HG02938 (cell line): Measurements from ENCODE around the gene R3HCC1L.
"Not testable (repeated sequence)": the region's sequence is repeated elsewhere in the genome, so short reads cannot be mapped to it uniquely, and the experiment has no call there.

Experiments
- ATAC-seq: cut with Tn5 transposase; IDR thresholded peaks from one replicate; pipeline ENCODE4 v1.9.1; 2021; ENCODE audit warnings: mild to moderate bottlenecking, moderate library complexity; ENCODE audit not compliant: unreplicated experiment

R3HCC1L gene

DNA sequence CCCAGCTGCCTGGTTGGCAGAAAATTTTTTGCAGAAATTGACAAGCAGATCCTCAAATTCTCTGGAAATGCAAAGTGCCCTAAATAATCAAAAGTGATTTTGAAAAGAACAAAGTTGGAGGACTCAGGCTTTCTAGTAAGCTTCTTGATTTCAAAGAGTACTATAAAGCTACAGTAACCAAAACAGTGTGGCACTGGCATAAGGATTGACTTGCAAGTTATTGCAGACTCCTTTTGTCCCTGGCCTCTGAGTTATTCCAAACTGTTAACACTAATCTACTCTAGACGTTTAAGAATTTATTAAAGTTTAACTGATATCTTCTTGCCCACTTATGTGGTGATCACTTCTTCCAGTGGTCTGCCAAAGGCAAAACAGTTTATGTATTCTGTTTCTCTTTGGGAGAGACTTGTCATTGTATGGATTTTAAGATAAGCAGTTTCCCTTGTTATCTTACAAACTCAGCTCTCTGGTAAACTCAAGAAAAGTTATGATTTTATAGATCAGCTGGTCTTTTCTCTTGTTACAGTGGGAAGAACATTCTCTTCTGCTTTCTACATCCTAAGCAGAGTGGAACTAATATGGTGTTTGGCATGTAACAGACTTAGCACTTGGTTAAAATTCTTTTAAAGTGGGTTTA, 92.2 kb downstream of the R3HCC1L start:
- no peak for ATAC-seq

DNA sequence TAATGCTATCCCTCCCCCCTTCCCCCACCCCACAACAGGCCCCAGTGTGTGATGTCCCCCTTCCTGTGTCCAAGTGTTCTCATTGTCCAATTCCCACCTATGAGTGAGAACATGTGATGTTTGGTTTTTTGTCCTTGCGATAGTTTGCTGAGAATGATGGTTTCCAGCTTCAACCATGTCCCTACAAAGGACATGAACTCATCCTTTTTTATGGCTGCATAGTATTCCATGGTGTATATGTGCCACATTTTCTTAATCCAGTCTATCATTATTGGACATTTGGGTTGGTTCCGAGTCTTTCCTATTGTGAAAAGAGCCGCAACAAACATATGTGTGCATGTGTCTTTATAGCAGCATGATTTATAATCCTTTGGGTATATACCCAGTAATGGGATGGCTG, 93.3 kb downstream of the R3HCC1L start:
- not testable (repeated sequence) for ATAC-seq

DNA sequence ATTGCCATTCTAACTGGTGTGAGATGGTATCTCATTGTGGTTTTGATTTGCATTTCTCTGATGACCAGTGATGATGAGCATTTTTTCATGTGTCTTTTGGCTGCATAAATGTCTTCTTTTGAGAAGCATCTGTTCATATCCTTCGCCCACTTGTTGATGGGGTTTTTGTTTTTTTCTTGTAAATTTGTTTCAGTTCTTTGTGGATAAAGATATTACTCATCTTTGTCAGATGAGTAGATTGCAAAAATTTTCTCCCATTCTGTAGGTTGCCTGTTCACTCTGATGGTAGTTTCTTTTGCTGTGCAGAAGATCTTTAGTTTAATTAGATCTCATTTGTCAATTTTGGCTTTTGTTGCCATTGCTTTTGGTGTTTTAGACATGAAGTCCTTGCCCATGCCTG, 93.8 kb downstream of the R3HCC1L start:
- not testable (repeated sequence) for ATAC-seq

DNA sequence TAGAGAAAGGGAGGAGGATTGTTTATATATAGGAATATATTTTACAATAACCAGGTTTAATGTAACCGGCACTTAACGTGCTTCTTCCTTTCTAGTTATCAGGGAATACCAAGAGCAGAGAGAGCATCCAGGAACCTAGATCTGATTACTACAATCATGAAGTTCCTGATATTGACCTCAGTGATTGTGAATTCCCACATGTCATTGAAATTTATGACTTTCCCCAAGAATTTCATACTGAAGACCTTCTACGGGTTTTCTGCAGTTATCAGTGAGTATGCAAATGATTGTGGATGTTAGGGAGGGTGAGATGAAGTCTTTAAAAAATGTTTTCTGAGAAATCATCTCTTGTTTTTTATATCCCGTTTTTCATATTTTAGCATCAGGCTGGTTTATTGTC, 97.0 kb downstream of the R3HCC1L start:
- ATAC-seq, result no peak

DNA sequence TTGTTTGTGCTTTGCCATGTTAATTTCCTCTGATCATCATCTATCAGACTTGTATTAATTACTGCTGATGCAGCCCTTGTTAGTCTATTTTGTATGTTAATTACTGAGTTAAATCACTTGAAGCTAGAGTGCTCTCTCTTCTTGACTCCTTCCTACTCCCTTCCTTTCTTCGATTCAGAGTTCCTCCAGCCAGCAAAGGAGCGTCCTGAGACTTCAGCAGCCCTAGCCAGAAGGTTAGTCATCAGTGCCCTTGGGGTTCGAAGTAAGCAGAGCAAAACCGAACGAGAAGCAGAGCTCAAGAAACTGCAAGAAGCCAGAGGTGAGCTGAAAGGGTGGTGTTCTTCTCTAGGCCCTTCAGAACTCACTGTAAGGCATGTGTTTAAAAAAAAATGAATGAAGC, 101.4 kb downstream of the R3HCC1L start:
- ATAC-seq, result no peak

DNA sequence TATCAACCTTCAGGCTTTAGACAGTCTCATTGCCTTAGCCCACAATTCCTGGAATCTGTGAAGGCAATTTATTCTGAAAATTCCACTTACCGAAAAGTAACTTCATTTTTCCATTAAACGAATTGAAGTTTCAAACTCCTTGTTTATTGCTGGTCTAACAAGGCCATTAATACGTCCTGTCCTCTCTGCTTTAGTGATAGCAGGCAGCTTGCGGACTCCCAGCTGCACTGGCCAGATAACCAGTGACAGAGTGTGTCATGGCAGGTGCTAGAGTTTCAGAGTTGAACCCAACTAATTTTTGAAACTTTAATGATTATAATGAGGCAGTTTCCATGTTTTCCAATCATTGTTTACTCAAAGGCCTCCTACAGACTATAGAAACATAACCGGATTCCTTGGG, 102.4 kb downstream of the R3HCC1L start:
- ATAC-seq, result no peak

DNA sequence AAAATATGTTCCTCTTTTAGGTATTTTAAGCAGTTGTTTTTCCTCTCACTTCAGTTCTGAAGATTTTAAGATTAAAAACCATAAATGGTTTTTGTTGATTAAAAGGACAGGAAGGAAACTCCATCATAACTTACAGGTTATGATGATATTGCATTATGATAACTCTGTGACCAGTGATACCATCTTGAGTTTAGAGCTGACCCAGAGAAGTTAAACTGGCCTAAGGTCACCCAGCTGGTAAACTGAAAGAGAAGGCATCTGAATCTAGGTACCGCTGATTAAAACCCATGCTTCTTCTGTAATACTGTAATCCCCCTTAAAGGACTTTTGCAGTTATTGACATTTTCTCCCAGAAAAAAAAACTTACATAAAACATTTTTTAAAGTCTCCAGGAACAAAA, 103.9 kb downstream of the R3HCC1L start:
- no peak for ATAC-seq

DNA sequence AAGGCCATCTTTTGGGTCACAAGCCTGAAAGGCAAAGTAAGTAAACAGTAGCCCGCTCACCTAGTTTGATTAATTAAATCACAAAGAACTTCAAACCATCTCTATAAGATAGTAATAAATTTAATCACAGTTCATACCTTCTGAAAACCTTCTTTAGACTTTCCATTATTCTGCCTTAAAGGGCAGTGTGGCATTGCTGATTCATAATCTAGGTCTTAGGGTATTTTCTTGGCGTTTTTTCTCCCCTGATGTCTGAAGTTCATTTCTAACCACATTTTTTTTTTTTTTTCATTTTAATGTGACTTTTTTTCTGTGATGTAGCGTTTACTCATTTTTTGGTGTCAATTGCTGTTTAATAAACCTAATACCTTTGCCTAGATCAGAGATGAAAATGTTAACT, 106.1 kb downstream of the R3HCC1L start:
- ATAC-seq, result no peak

DNA sequence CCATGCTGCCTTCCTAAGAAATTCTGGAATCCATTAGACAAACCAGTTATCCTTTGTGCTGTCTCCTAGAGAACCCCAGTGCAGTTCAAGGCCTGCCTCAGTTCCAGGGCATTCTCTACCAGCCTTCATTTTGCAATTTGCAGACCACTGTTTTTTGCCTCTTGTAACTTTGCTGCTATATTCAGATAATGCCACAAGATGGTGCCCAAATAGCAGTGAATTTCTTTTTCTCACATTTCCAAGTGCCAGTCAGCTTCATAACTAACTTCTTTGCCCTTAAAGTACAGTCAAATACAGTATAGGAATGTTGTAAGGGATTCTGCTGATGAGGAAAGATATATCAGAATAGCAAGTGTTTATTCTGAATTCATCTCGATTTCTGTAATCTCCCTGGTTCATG, 108.4 kb downstream of the R3HCC1L start:
- no peak for ATAC-seq

DNA sequence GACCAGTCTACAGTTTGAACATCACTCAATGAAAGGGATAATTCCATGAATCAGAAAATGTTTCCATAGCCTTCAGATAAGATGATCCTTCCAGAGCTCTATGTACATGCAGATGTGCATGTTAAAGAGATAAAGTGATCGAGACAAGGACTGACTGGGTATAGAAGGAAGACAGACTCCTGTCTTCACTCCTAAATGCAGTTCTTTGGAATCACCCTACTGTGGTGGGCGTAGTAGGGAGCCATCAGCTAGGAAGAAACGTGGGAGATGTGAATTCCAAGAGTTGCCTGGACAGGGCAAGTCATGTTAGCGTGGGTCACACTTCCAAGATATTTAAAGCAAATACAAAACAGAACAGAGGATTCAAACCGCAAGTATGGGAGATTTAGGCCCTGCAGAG, 109.7 kb downstream of the R3HCC1L start:
- no peak for ATAC-seq

DNA sequence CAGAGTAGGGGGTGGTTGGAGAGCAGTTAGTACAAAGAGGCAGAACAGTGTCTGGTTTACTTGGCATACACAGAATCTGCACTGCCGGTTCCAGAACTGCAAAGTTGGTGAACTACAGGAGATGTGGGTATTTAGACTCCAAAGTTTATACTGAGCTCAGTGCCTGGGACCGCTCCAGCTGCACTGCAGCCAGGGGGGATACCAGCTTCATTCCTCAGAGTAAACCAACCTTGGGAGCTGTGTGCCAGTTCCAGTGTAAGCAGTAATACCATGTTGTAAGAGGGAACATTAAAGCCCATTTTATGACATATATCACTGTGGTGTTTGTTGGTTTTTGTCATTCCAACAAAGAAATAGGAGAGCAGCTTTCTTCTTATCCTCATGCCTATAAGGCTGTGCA, 110.1 kb downstream of the R3HCC1L start:
- ATAC-seq, result no peak

DNA sequence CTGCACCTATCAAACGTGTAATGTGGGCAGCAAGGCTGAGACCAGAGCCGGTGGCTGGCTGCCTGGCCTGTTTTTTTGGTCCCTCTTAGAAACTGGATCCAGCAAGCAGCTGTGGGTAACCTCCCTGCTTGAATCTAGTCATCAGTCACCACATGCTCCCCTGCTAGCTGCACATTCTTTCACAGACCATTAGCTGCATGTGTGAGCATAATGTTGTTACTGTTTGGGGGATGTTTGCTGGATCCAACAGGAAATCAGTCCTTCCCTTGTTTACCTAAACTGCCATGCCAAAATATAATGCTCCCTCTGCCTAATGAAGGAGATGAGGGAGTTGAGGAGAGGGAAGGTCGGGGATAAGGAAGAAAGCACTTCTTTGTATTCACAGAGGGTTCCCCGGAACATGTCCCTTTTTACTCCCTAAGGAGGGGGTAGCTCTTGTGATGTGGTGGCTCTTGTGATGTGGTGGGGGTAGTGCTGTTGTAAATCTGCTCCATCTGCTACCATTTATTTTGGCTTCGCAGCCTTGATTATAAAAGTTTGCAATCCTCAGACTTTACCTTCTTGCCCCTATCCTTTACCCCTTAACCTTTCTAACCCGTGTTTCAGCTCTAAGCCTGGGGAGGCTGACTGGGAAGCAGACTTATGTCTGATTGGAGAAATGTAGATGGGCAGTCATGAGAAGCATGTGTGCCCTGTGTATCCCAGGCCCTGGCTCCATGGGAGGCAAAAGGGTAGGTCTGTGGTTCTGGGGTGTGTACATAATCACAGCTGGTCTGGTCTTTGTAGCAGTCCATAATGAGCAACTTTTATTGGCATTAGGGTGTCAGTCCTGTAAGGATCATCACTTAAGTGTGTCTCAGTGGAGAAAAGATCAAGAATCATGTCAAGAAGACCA, 112.7 kb downstream of the R3HCC1L start:
- ATAC-seq, result no peak

DNA sequence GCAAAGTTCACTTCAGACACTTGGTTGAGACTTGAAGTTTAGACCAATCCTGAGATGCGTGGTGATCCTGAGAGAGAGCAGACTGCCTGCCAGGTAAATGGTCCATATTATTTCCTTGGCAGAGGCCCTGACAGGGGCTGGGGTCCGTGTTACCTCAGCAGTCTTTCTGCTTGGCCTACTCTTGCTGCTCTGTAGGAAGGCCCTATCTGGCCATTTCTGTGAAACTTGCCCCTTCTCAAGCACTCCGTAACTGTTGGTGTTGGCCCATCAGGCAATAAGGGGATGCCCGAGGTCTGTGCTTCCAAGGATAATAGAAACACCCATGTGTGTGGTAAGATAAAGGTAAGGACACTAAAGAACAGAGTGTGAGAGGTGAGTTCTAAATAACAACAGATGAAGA, 113.6 kb downstream of the R3HCC1L start:
- no peak for ATAC-seq

DNA sequence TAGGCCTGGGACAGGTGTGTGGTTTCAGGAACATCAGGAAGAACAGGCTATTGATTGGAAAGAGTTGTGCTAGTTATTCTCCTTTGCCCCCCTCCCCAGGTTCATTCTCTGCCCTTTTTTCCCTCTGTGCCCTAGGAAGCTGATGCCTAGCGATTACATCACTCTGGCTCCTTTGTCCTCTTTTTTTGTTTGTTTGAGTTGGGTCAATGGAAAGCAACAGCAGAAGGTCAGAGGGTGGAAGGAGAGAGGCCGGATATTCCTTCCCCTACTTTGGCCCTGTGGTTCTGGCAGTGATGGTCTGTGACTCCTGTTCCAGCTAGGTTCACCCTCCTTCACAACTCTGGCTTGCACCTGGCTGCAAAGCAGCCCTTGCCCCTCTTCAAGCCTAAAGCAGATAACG, 114.7 kb downstream of the R3HCC1L start:
- no peak for ATAC-seq

DNA sequence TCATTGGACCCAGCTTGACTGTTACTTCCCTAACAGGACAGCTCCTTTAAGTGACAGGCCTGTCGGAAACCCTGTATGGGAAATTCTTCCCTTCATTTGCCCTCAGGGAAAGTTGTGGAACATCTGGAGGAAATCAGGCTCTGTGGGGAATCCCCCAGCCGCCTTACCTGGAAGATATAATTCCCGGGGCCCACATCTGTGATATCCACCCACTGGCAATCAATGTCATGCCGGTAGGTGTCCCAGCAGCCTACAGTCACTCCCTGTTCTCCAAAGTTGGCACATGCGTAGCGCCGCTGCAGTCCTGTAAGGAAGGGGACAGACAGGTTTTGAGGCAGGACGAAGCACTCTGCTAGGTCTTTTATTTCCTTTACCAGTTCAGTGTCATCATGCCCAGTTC, 116.9 kb downstream of the R3HCC1L start:
- no peak for ATAC-seq

DNA sequence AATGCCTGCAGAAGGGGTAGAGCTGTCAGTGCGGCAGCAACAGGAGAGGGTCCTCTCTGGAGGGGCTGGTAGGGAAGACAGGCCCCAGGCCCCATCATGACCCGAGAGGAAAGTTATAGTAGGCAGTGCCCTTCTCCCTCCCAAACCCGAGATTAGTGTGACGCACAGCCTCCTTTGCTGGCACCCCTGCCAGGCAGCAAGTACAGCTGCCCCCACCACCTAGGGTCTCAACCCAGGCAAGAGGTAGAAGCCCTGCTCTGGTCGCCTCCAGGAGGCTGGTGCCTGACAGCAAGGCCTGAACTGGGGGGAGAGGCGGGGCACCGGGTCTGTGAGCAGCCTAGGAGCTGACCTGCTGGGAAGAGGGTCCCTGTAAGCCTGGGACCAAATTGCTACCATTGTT, 118.0 kb downstream of the R3HCC1L start:
- ATAC-seq, result no peak

DNA sequence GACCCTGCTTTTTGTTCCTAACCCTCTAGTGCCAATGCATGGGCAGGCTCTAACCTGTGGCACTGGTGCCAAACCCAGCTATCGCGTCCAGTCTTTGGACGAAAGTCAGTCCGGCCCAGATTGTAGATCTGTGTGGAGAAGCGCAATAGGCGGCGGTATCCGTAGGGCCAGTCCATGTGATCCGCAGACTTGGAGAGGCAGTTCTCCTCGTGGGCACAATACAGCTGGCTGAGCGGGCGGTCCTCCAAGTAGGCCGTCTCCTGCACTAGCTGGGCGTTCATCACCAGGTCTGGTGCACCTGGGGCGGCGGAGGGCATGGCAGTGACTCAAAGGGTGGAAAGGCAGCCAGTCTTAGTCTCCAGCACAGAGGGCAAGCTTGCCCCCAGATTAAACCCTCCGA, 119.0 kb downstream of the R3HCC1L start:
- no peak for ATAC-seq

DNA sequence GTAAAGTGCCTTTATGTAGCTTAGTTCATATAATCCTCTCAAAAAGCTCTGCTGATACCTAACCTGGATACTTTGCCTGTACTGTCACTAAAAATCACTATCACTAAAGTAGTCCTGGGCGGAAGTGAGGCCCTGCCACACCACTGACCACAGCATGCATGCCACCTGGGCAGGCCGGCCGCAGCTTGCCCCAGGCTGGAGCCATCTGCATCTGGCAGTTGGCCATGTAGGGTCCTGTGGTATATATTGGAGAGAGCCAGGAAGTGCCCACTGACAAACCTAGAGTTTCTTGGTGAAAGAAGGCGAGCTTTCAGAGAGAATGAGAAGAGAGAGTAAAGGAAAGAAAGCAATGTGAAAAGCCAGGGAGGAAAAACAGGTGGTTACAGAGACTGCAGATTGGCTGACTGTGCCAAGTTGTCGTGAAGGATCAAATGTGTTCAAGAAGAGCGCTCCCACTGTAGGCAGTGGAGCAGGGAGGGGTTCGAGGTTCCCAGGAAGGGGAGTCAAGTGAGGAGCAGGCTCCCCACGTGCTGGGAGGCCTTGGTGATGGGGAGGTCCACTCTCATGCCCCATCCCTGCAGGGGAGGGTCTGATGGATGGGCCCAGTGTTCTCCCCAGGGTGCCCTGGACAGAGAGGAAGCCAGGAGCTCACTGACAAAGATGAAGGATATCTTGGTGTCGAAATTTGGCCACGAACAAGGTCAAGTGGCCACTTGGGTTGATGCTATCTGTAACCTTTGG, 119.9 kb downstream of the R3HCC1L start:
- ATAC-seq, result no peak

DNA sequence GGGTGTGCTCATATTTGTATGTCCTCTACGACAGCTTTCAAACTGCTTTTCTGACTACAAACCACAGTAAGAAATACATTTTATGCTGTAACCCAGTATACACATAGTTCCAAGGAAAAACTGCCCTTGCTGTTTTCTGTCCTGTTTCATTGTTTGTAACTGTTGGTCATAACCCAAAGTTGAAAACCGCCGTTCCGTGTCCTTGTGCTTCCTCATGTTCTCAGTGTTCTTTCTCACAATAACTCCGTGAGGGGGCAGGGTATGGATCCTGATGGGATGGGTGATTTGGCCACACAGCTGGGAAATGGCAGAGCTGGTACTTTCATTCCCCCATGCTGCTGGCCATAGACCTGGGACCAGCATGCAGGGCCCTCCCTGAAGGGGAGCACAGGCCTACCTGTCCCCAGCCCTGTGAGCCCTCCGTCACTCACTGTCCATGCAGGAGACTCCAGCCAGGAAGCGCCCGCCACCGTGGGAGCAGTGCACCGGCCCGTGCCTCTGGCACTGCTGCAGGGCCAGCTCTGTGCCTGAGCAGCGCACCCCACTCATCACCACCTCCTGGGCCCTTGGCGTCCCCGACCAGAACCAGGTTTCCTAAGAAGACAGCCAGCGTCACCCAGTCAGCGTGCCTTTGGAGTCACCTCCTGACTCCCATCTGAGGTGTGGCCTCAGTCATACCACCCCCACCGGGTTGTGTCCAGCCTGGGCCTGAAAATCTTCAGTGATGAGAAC, 120.9 kb downstream of the R3HCC1L start:
- ATAC-seq, result no peak

DNA sequence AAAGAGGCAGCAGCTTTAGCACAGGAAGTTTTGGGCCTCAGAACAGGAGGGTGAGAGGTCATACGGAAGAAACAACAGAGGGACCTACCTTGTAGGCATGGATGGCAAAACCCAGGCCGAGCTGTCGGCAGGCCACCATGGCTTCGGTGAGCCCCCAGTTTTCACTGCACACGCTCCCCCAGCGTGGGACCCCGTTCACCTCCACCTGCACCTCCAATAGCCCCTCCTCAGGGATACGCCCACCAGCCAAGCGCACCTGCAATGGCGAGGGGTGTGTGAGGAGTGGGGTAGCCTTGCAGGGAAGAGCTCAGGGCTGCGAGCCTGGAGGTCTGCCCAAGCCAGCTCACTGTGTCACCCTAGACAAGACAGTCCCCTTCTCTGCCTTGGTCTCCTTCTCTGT, 122.2 kb downstream of the R3HCC1L start:
- ATAC-seq, result no peak

DNA sequence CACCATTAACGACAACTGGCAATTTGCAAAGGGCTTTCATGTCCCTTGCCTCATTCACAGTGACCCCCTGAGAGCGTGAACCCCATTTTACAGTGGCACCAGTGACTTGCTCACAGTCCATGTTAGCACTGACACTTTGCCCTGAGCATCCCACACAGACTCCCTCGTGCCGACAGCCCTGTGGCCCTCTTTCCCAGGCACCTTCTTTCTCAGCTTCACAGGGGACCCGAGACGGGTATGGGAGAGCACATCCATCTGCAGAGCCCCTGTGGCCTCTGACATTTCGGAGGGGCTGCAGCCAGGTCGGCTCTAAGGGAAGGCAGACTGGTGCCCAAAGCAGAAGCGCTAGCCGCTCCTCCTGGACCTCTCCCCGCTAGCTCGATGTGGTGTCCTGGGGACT, 122.7 kb downstream of the R3HCC1L start:
- no peak for ATAC-seq
